ENCODE results near the gene COL6A2. TPM values are rescaled to one million over a fixed set of nuclear protein-coding genes. Genes with fewer than 3 reads are reported as not detected.
"Not testable (repeated sequence)": the region's sequence is repeated elsewhere in the genome, so short reads cannot be mapped to it uniquely, and the experiment has no call there.

The COL6A2 gene
- polyA plus RNA-seq, 3 donors from 2014 or later = 4.4 to 46.6 (median 30.6) TPM

GRCh38 chr21:46063734-46064680, 33.9 kb upstream of the COL6A2 start:
- Mint-ChIP-seq H3K9me3 (peaks cover 0 to 9% (median 0%) of the 10 kb centered on the region in 6 donors), H3K36me3 (no peaks in the 10 kb centered on the region), H3K27me3 (ENCODE audit: low read depth in 3 of 3) (peaks cover 0 to 9% (median 6%) of the 10 kb centered on the region in 3 donors), H3K4me1 (peaks cover 0 to 4% of the 10 kb centered on the region in 2 donors), H3K27ac (no peak overlapping the region), H3K4me3 (no peak overlapping the region)
- DNase-seq = no peak

GRCh38 chr21:46064870-46065214, 33.1 kb upstream of the COL6A2 start:
- Mint-ChIP-seq H3K4me1 (no peaks in the 10 kb centered on the region), H3K4me3 (no peak overlapping the region), H3K36me3 (no peaks in the 10 kb centered on the region), H3K27me3 (ENCODE audit: low read depth in 3 of 3) (peaks cover 0 to 6% (median 2%) of the 10 kb centered on the region in 3 donors), H3K9me3 (peaks cover 0 to 9% (median 0%) of the 10 kb centered on the region in 6 donors), H3K27ac (no peak overlapping the region)
- DNase-seq = no peak

- no peak overlapping the region for H3K27ac Mint-ChIP-seq
- H3K4me3 Mint-ChIP-seq = no peak overlapping the region
- no peaks in the 10 kb centered on the region for H3K36me3 Mint-ChIP-seq
- peaks cover 0 to 6% (median 0%) of the 10 kb centered on the region in 3 donors for H3K27me3 Mint-ChIP-seq (ENCODE audit: low read depth in 3 of 3)
- DNase-seq = no peak
- peaks cover 0 to 9% (median 0%) of the 10 kb centered on the region in 6 donors for H3K9me3 Mint-ChIP-seq
- H3K4me1 Mint-ChIP-seq = no peaks in the 10 kb centered on the region
These were observed 32.5 kb upstream of the COL6A2 start for GRCh38 chr21:46065215-46065913.

GRCh38 chr21:46065914-46066551, 31.9 kb upstream of the COL6A2 start:
- DNase-seq = no peak
- H3K27ac Mint-ChIP-seq = no peak overlapping the region
- H3K9me3 Mint-ChIP-seq = peaks cover 0 to 9% (median 0%) of the 10 kb centered on the region in 6 donors
- H3K4me1 Mint-ChIP-seq = no peaks in the 10 kb centered on the region
- no peak overlapping the region for H3K4me3 Mint-ChIP-seq
- H3K36me3 Mint-ChIP-seq = no peaks in the 10 kb centered on the region
- H3K27me3 Mint-ChIP-seq (ENCODE audit: low read depth in 3 of 3) = peaks cover 0 to 6% (median 0%) of the 10 kb centered on the region in 3 donors

- no peak overlapping the region for H3K4me3 Mint-ChIP-seq
- DNase-seq = no peak
- H3K27ac Mint-ChIP-seq = no peak overlapping the region
- no peaks in the 10 kb centered on the region for H3K4me1 Mint-ChIP-seq
- peaks cover 0 to 9% (median 0%) of the 10 kb centered on the region in 6 donors for H3K9me3 Mint-ChIP-seq
- H3K36me3 Mint-ChIP-seq = no peaks in the 10 kb centered on the region
- peaks cover 0 to 6% (median 0%) of the 10 kb centered on the region in 3 donors for H3K27me3 Mint-ChIP-seq (ENCODE audit: low read depth in 3 of 3)
These were observed 31.2 kb upstream of the COL6A2 start for GRCh38 chr21:46066591-46067331.

GRCh38 chr21:46067505-46068201, 30.3 kb upstream of the COL6A2 start:
- Mint-ChIP-seq H3K4me3 (no peak overlapping the region), H3K36me3 (no peaks in the 10 kb centered on the region), H3K4me1 (no peaks in the 10 kb centered on the region), H3K27me3 (ENCODE audit: low read depth in 3 of 3) (peaks cover 0 to 6% (median 0%) of the 10 kb centered on the region in 3 donors), H3K27ac (no peak overlapping the region), H3K9me3 (peaks cover 0 to under 1% (median 0%) of the 10 kb centered on the region in 6 donors)
- DNase-seq = no peak

- Mint-ChIP-seq H3K27me3 (ENCODE audit: low read depth in 3 of 3) (peaks cover 0 to 6% (median under 1%) of the 10 kb centered on the region in 3 donors), H3K27ac (no peak overlapping the region)
These were observed 29.3 kb upstream of the COL6A2 start for GRCh38 chr21:46068516-46069079.

GRCh38 chr21:46069166-46069565, 28.7 kb upstream of the COL6A2 start:
- Mint-ChIP-seq H3K9me3 (no peaks in the 10 kb centered on the region), H3K27me3 (ENCODE audit: low read depth in 3 of 3) (peaks cover 0 to 6% (median 3%) of the 10 kb centered on the region in 3 donors), H3K36me3 (no peaks in the 10 kb centered on the region), H3K4me3 (no peak overlapping the region), H3K4me1 (no peaks in the 10 kb centered on the region), H3K27ac (no peak overlapping the region)
- DNase-seq = no peak

More at GRCh38 chr21:46068516-46069079, 29.3 kb upstream of the COL6A2 start:
- Mint-ChIP-seq H3K4me1 (no peaks in the 10 kb centered on the region), H3K4me3 (no peak overlapping the region), H3K9me3 (no peaks in the 10 kb centered on the region), H3K36me3 (no peaks in the 10 kb centered on the region)
- no peak for DNase-seq

GRCh38 chr21:46069719-46070279, 28.1 kb upstream of the COL6A2 start:
- H3K4me3 Mint-ChIP-seq = no peak overlapping the region
- H3K27me3 Mint-ChIP-seq (ENCODE audit: low read depth in 3 of 3) = peaks cover 0 to 6% (median 3%) of the 10 kb centered on the region in 3 donors
- no peaks in the 10 kb centered on the region for H3K36me3 Mint-ChIP-seq
- no peaks in the 10 kb centered on the region for H3K4me1 Mint-ChIP-seq
- no peak for DNase-seq
- H3K27ac Mint-ChIP-seq = no peak overlapping the region
- H3K9me3 Mint-ChIP-seq = no peaks in the 10 kb centered on the region

- Mint-ChIP-seq H3K4me3 (no peak overlapping the region), H3K36me3 (no peaks in the 10 kb centered on the region), H3K27ac (no peak overlapping the region)
These were observed 26.8 kb upstream of the COL6A2 start for GRCh38 chr21:46071082-46071481.

GRCh38 chr21:46076724-46077123, 21.2 kb upstream of the COL6A2 start:
- H3K4me1 Mint-ChIP-seq, H3K27ac Mint-ChIP-seq, H3K36me3 Mint-ChIP-seq, H3K4me3 Mint-ChIP-seq, H3K9me3 Mint-ChIP-seq, DNase-seq: not testable (repeated sequence)
- peaks cover 5 to 12% (median 10%) of the 10 kb centered on the region in 3 donors for H3K27me3 Mint-ChIP-seq (ENCODE audit: low read depth in 3 of 3)

More at GRCh38 chr21:46071082-46071481, 26.8 kb upstream of the COL6A2 start:
- no peaks in the 10 kb centered on the region for H3K9me3 Mint-ChIP-seq
- DNase-seq = no peak
- H3K27me3 Mint-ChIP-seq (ENCODE audit: low read depth in 3 of 3) = peaks cover 3 to 10% (median 6%) of the 10 kb centered on the region in 3 donors
- no peaks in the 10 kb centered on the region for H3K4me1 Mint-ChIP-seq

- H3K4me1 Mint-ChIP-seq = no peaks in the 10 kb centered on the region
- H3K27ac Mint-ChIP-seq = no peak overlapping the region
- H3K4me3 Mint-ChIP-seq = no peak overlapping the region
- H3K27me3 Mint-ChIP-seq (ENCODE audit: low read depth in 3 of 3) = peaks cover 5 to 12% (median 11%) of the 10 kb centered on the region in 3 donors
- DNase-seq = no peak
- peaks cover 0 to 2% (median 0%) of the 10 kb centered on the region in 6 donors for H3K9me3 Mint-ChIP-seq
- no peaks in the 10 kb centered on the region for H3K36me3 Mint-ChIP-seq
These were observed 20.2 kb upstream of the COL6A2 start for GRCh38 chr21:46077674-46078101.
